Measurements from ENCODE around the gene ARHGEF3.

DNA sequence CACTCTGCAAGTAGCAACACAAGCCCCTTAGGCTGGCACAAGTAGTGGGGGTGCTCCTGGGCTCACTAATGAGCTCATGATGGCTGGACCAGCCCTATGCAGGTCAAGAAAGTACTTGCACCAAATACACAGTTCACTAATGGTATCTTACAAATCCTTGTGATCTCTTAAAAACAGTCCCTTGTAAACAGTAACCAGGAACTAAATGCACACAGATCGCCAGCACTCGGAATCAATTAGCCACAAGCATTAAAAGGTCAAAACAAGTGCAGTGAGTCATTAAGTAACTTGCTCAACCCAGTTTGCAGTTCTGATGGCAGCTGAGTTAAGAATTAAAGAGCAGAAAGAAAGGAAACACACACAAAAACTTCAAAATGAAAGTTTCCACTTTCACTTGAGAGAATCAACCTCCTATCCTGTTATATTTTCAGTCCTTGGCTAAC lies 43.2 kb downstream of the ARHGEF3 start:
- TF ChIP-seq, protein P1, sequence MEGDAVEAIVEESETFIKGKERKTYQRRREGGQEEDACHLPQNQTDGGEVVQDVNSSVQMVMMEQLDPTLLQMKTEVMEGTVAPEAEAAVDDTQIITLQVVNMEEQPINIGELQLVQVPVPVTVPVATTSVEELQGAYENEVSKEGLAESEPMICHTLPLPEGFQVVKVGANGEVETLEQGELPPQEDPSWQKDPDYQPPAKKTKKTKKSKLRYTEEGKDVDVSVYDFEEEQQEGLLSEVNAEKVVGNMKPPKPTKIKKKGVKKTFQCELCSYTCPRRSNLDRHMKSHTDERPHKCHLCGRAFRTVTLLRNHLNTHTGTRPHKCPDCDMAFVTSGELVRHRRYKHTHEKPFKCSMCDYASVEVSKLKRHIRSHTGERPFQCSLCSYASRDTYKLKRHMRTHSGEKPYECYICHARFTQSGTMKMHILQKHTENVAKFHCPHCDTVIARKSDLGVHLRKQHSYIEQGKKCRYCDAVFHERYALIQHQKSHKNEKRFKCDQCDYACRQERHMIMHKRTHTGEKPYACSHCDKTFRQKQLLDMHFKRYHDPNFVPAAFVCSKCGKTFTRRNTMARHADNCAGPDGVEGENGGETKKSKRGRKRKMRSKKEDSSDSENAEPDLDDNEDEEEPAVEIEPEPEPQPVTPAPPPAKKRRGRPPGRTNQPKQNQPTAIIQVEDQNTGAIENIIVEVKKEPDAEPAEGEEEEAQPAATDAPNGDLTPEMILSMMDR (IDR thresholded peaks at IDR 0.05; ENCODE audit: poor library complexity): no peak
- TF ChIP-seq EZH2 (IDR thresholded peaks at IDR 0.05; ENCODE audit: borderline replicate concordance): no peak
- TF ChIP-seq EZH2phosphoT487 (IDR thresholded peaks at IDR 0.05; ENCODE audit: low read depth, severe bottlenecking, unreplicated experiment): no peak
